Fibroblast of villous mesenchyme (primary cell): ENCODE data around the gene TAS1R1. TPM values are rescaled to one million over a fixed set of nuclear protein-coding genes. Genes with fewer than 3 reads are reported as not detected.

Source experiments
- DNase-seq: peaks from one replicate; pipeline ENCODE4 v3.0.0-alpha.2; 2010; ENCODE audit warnings: low read depth
- H3K4me3 ChIP-seq: 2 replicates; pipeline ENCODE4 v1.5.1; 2011; ENCODE audit warnings: low read depth, mild to moderate bottlenecking, low read length
- small RNA-seq: library from RNA; depleted of rRNA; stranded (forward); fragments of <200 nt; gene quantifications from one replicate; pipeline ENCODE3, GENCODE V24; 2012
- total RNA-seq: library from RNA; depleted of rRNA; stranded (reverse); fragments of >200 nt; gene quantifications from 2 replicates; pipeline ENCODE4 v1.2.3, GENCODE V29; 2012
- TF ChIP-seq, protein P1 (sequence below): IDR thresholded peaks from 2 replicates; pipeline ENCODE4 v1.5.1; 2012; ENCODE audit warnings: low read depth, mild to moderate bottlenecking, low read length; ENCODE audit not compliant: insufficient read depth

The TAS1R1 gene
- total RNA-seq, 1 donor = not detected

DNA sequence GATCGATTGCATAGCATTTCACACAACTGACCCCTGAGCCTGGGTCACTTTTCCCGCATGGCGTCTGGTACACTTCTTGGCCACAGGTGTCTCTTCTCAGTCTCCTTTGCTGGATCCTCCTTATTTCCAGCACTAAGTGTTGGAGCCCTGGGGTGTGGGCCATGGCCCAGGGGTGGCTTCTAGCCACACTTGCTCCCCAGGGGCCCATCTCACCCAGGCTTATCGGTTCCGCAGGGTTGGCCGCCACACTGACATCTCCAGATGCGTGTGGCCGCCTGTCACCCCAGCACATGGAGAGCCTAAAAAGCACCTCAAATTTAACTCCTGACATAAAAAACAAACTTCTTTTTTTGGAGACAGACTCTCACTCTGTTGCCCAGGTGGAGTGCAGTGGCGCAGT is 71.9 kb downstream of the TAS1R1 start:
- H3K4me3 ChIP-seq = no peak overlapping the region
- TF ChIP-seq, protein P1, sequence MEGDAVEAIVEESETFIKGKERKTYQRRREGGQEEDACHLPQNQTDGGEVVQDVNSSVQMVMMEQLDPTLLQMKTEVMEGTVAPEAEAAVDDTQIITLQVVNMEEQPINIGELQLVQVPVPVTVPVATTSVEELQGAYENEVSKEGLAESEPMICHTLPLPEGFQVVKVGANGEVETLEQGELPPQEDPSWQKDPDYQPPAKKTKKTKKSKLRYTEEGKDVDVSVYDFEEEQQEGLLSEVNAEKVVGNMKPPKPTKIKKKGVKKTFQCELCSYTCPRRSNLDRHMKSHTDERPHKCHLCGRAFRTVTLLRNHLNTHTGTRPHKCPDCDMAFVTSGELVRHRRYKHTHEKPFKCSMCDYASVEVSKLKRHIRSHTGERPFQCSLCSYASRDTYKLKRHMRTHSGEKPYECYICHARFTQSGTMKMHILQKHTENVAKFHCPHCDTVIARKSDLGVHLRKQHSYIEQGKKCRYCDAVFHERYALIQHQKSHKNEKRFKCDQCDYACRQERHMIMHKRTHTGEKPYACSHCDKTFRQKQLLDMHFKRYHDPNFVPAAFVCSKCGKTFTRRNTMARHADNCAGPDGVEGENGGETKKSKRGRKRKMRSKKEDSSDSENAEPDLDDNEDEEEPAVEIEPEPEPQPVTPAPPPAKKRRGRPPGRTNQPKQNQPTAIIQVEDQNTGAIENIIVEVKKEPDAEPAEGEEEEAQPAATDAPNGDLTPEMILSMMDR = no peak
- no peak for DNase-seq

GRCh38 chr1:6627841-6628545 is 72.9 kb downstream of the TAS1R1 start:
- no peak for DNase-seq
- no peak overlapping the region for H3K4me3 ChIP-seq
- TF ChIP-seq, protein P1 = no peak

GRCh38 chr1:6628971-6629479 is 73.9 kb downstream of the TAS1R1 start:
- H3K4me3 ChIP-seq = no peak overlapping the region
- TF ChIP-seq, protein P1 = no peak
- DNase-seq = no peak

Small RNAs within 50 kb of the gene (small RNA-seq; reads per million reads assigned to genes)
- gene RNU6-731P = not detected

Other genes starting within 250 kb of the TAS1R1 start
- gene ACOT7, start 161.5 kb upstream of the TAS1R1 start, total RNA-seq = 16.1 and 17.3 TPM in 2 replicates
- 0.43 TPM in 1 of 2 replicates, not detected in the other for gene HES2, start 135.4 kb upstream of the TAS1R1 start, total RNA-seq
- not detected in 2 replicates for gene ESPN, start 130.5 kb upstream of the TAS1R1 start, total RNA-seq
- gene TNFRSF25, start 89.1 kb upstream of the TAS1R1 start, total RNA-seq = 2.9 and 3.9 TPM in 2 replicates
- 7.4 and 11.2 TPM in 2 replicates for gene PLEKHG5, start 63.6 kb upstream of the TAS1R1 start, total RNA-seq
- 30.9 and 39.3 TPM in 2 replicates for gene NOL9, start 794 bp upstream of the TAS1R1 start, total RNA-seq
- 10.0 and 10.8 TPM in 2 replicates for gene ZBTB48, start 24.7 kb downstream of the TAS1R1 start, total RNA-seq
- 49.0 and 51.8 TPM in 2 replicates for gene KLHL21, start 47.6 kb downstream of the TAS1R1 start, total RNA-seq
- gene PHF13, start 58.4 kb downstream of the TAS1R1 start, total RNA-seq = 16.8 TPM in 2 replicates
- gene THAP3, start 69.6 kb downstream of the TAS1R1 start, total RNA-seq = 18.7 and 19.4 TPM in 2 replicates
- gene DNAJC11, start 146.5 kb downstream of the TAS1R1 start, total RNA-seq = 30.3 and 38.9 TPM in 2 replicates
- 47.4 and 56.1 TPM in 2 replicates for gene CAMTA1, start 230.1 kb downstream of the TAS1R1 start, total RNA-seq